Fibroblast of skin of abdomen (primary cell): Measurements from ENCODE around the gene PELI2.
A peak's percentile ranks its signal among the peaks of the same experiment; 100 is the strongest.

Experiments
- DNase-seq: peaks from one replicate; pipeline ENCODE4 v3.0.0-alpha.2; 2013

Gene PELI2

DNA sequence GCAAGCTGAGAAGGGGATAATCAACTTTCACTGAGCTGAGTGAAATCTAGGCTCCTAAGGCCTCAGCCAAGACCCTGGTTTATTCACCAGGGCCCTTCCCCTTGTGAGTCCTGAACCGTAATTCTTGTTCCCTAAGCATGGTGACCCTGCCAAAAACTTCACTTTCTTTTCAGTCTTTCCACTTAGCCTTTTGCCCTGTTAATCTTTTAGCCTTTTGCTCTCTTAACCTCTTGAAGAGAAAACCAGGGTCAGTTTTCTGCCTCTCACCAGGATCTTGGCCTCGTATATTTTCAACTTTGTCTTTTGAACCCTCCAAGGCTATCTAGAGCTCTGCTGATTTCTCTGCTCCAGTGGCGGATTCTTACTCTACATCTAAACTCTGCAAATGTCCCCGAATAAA is 191.0 kb downstream of the PELI2 start:
- DNase-seq = no peak

DNA sequence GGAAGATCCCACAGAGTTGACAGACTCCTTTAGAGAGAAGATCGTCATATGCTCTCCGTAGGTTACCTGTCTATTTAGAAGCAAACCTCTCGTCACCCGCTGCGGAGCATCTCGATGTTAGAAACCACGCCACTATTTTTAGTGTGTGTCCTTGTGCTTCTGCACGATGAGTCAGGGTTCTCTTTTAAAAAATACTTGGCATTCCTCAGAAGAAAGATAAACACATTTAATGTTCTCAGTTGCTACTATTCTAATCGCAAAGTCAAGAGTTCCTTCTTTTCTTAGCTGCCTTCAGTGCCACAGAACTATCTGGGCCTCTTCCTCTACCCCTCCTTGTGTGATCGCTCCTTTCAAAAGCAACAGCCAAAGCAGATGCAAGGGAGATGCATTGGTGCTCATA is 192.4 kb downstream of the PELI2 start:
- DNase-seq = peak; percentile 55

DNA sequence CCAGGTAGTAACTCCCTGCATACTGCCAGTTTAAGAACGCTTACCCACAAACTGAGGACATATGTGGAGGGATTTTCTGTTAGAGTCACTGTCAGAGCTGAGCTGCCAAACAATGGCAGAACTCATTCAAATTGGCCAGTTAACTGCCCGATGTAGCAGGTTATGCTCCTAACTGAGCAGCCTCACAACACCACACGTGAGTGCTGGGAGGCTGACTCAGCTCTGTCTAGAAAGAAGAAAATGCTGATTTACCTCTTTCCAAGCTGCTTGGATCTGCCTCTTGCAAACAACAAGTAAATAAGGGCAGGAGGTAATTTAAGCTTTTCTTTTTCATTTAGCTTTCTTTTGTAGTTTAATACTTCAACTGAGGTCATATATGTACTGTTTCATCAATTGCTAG is 195.6 kb downstream of the PELI2 start:
- no peak for DNase-seq

- DNase-seq = no peak
These were observed 200.3 kb downstream of the PELI2 start for GRCh38 chr14:56318393-56319115.

- no peak for DNase-seq
These were observed 203.7 kb downstream of the PELI2 start for GRCh38 chr14:56321861-56322260.

- DNase-seq = no peak
These were observed 204.3 kb downstream of the PELI2 start for GRCh38 chr14:56322531-56322930.

- DNase-seq = peak; percentile 84
These were observed 206.2 kb downstream of the PELI2 start for GRCh38 chr14:56324454-56324853.

GRCh38 chr14:56324856-56325699 is 206.9 kb downstream of the PELI2 start:
- peak; percentile 91 for DNase-seq

DNA sequence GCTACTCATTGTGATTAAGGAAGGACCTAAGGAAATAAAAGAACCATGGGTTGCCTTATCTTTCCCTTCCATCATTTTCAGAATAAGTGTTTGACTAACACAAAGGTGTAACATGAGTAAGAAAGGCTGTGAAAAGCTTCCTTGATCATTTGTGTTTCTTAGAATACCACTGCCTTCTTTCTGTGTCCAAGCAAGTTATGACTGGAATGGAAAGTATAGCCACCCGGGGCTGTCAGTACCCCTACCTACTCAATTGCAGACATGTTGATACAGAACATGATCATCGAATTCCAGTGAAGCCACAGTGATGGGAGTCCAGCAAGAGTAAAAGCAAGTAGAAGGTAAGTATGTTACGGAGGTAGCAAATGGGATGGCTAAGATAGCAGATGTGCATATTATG is 209.8 kb downstream of the PELI2 start:
- no peak for DNase-seq

DNA sequence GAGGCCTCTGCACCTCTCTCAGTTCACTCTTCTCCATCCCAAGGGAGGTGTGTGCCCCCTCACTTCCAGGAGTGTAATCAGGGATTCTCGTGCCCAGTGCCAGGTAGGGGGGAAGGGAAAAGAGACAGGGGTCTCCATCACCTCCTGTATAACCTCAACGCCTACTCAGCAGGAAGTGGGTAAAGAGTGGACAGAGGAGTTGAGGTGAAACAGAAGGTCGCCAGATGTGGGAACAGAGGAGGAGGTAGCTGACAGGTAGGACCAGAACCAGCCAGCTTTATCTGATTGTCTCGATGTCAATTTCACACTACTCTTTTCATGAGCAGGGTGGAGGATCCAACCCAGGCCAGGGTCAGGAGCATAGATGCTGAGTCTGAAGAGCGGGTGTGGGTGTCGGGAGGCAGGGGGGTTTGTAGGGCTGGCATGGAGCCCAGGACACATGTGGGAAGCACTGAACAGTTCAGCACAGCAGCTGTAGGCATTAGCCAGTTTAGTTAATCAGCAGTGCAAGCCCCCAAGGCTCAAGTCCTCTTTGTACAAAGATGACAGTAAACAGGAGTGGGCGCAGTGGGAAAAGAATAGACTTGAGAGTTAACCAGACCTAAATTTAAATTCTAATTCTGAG is 213.5 kb downstream of the PELI2 start:
- peak; percentile 69 for DNase-seq

DNA sequence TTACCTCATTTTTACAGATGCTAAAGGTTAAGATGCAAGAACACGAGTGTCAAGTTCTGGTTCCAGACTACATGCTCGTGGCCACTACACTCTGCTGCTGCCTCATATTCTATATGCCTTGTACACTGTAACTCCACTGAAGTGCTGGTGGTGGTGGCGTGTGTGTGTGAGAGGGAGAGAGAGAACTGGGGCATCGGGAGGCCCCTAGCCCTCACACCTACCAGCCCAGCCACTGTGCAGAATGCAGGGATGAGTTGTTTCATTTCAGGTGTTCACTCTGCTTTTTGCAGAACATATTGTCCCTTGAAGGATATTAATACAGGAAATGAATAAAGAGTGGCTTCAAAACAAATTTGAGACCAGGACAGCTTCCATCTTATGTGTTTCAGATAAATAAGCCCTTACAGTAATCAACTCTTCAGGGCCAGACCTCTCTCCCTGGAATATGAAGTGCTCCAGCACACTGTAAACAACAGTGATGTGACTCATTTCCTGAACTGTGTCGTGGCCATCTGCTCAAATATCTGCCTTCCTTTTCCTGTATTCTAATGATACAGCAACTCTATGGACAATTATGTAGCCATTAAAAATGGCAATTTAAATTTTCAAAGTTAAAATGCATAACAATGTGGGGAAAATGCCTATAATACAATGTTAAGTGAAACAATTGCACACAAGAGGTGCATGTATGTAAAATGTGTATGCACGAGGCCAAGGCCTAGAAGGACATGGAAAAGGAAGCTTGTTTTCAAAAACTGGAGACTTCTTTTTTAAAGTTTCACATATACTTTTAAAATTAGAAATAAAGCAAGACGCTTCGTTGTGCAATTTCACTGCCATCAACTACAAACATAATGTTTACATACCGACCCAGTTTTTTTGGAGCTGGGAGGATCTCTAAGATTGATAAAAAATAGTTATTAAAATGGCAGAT is 215.4 kb downstream of the PELI2 start:
- peak; percentile 77 for DNase-seq

DNA sequence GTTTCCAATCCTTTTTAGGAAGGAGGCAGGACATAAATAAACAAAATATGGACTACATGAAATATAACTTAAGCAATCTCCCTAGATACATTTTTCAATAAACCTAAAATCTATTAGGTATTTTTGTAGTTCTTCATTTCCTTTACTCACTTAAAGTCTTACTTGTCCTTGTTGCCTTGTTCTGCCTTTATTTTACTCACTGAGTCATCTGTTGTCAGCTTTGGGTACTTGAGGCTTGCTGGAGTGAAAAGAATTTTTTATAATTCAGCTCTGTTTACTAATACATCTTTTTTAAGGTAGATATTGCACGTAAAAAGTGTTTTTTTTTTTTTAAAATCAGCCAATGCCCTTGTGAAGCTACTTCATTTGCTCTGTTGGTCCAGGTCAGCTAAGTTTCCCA is 216.2 kb downstream of the PELI2 start:
- no peak for DNase-seq

DNA sequence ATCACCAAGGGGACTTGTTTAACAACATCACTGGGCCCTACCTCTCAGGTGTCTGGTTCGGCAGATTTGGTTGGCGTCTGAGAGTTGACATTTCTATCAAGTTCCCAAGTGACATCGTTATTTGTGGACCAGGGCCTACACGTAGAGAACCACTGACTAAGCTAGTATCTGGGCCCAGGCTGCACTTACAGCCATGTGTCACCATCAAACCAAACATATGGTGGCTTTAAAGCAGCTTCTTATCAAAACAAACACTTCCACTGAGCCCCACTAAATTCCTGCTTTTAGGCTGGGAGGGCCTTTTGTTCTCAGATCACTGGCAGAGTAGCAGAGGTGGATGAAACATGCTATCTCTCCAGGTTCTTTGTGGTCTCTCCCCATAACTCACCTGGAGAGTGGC is 220.5 kb downstream of the PELI2 start:
- DNase-seq = no peak

DNA sequence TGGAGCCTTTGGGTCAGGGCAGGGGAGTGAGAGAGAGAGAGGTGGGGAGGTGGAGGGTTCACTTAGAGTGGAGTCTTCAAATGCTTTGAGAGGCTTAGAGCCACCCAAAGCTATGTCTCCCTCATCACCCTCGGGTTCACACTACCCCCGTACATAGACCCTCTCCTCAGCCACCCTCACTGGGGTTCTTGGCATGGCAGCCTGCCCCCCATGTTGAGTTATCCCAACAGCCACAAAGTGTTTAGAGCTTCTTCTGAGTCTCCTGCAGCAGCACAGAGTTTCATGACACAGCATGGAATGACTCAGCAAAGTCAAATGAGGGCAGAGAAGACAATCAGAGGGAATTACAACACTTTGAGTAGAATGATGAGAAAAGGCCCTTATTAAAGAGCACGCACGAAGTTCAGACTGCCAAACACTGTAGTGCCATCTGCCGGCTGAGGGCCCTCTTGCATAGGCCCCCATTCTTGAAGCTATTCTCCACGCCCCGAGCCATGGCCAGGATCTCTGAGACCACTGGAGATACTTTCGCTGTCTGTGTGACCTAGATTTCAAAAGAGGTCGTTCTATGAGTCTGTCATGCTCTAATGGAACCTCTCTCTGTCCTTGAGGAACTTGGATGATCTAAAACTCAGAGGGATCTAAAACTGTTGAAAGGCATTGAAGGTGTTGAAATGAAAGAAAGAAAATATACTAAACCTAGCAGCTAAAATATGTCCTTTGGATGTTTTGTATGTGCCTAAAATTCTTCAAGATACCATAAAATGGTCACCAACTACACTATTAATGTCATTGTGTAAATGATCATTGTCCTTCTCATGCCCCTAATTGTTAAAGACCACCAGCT is 221.9 kb downstream of the PELI2 start:
- DNase-seq = peak; percentile 96

GRCh38 chr14:56340932-56341331 is 222.7 kb downstream of the PELI2 start:
- no peak for DNase-seq

DNA sequence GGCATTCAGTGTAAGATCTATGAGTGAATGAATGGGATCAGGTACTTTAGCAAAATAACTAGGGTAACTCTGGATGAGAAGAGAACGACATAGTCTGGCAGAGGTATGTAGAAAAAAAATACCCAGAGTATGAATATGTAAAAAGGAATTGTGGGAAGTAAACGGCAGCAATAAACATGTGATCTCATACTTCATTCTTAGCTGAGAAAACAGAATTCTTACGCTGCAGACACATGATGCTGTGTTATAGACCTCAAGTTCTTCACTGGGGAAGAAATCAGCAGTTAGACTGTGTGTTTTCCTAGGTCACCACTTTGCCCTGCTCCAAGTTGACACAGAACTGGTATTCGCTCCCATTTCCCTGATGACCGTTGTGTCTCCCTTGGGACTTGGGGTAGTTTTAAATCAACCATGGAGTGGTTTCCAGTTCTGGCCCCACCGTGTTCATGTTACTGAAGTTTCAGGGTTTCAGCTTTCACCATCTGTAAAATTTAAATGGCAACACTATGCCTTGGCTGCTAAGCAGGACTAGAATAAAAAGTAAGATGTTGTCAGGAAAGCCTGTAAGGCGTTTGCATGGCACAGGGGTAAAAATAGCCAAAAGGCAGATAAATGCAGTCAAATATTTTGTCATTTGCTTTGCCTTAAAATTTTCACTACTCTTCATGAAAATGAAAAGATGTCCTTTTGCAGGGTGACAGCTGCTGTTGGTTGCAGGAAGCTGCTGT is 223.7 kb downstream of the PELI2 start:
- peak; percentile 51 for DNase-seq

DNA sequence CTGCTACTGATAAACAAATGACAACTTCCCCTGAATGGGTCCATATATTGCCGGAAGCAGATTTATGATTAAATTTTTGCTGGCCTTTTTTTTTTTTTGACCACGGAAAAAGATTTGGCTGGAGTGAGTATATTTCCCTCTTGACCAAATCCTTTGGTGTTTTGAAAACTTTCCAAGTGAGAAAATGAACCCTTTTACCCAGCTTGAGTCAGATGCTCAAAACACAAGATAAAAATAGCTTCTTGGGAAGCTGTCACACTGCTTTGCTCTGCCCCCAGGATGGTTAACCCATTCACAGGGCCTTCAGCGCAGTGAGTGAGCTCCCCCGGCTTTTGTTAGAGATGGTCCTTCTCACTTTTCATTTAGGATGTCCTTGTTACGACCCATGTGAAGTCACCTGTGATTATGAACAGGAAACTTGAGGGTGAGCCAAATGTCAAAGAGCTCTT is 224.3 kb downstream of the PELI2 start:
- DNase-seq = peak; percentile 65

GRCh38 chr14:56349960-56350359 is 231.7 kb downstream of the PELI2 start:
- no peak for DNase-seq
